Measurements from ENCODE around the gene OSTF1. TPM values are rescaled to one million over a fixed set of nuclear protein-coding genes. Genes with fewer than 3 reads are reported as not detected.

OSTF1 gene
- total RNA-seq, 1 donor from 2014 or later: 25.1 TPM

DNA sequence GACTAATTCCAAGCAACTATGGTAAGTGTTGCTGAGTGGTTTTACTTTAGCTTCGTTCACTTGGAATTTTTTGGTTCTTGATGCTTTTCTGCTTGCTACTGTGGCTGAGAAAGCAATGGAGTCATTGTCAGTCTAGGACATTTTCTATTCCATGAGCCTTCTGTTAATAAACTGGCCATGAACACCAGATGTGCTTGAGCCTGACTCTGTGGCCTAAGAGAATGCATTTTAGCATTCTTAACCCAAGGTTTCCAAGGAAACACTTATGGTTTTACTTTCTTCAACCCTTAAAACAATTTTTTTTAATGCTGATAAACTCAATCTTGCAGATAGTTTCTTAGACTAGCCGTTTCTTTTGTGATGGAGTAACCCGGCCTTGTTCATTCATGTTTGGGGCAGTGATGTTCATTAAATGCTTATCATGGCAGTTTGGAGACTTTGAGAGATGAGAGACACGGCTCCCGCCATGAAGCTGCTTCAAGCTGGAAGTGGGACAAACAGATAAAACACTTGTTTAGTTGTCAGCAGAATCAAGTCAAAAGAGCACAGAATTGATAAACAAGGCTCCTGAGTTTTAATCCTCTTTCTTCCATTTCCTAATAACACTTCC is 42.4 kb downstream of the OSTF1 start:
- no peak overlapping the region for H3K4me3 ChIP-seq
- TF ChIP-seq, protein P1, sequence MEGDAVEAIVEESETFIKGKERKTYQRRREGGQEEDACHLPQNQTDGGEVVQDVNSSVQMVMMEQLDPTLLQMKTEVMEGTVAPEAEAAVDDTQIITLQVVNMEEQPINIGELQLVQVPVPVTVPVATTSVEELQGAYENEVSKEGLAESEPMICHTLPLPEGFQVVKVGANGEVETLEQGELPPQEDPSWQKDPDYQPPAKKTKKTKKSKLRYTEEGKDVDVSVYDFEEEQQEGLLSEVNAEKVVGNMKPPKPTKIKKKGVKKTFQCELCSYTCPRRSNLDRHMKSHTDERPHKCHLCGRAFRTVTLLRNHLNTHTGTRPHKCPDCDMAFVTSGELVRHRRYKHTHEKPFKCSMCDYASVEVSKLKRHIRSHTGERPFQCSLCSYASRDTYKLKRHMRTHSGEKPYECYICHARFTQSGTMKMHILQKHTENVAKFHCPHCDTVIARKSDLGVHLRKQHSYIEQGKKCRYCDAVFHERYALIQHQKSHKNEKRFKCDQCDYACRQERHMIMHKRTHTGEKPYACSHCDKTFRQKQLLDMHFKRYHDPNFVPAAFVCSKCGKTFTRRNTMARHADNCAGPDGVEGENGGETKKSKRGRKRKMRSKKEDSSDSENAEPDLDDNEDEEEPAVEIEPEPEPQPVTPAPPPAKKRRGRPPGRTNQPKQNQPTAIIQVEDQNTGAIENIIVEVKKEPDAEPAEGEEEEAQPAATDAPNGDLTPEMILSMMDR (IDR thresholded peaks at IDR 0.05): no peak
- H3K4me1 ChIP-seq: no peaks in the 10 kb centered on the region
- intact Hi-C loops (cut with DNase I): no loop called here
- H3K27me3 ChIP-seq: no peaks in the 10 kb centered on the region
- peaks cover 15 to 33% of the 10 kb centered on the region in 2 donors for H3K36me3 ChIP-seq
- DNase-seq (ENCODE audit: low spot score in 2 of 2): no peak
- H3K27ac ChIP-seq: no peak overlapping the region
- H3K9me3 ChIP-seq: no peaks in the 10 kb centered on the region

DNA sequence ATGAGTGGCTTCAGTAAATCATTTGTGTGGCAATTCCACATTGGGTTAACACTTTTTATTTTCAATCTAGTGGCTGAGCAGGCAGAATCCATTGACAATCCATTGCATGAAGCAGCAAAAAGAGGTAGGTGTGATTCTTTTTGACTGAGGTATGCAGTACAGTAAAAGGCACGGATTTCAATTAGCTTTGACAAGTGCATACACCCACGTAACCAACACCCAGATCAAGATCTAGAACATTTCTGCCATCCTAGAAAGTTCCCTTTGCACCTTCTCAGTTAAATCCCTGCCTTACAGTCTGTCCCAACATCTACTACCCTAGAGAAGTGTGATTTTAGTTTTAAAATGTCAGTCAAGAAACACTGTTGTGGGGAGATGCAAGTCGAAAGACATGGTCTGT is 43.4 kb downstream of the OSTF1 start:
- intact Hi-C loops (cut with DNase I): no loop called here
- no peak for DNase-seq (ENCODE audit: low spot score in 2 of 2)
- Histone ChIP-seq H3K4me3 (no peak overlapping the region), H3K27me3 (no peaks in the 10 kb centered on the region), H3K27ac (no peak overlapping the region), H3K36me3 (peaks cover 20 to 36% of the 10 kb centered on the region in 2 donors), H3K4me1 (no peaks in the 10 kb centered on the region), H3K9me3 (no peaks in the 10 kb centered on the region)
- TF ChIP-seq, protein P1 (IDR thresholded peaks at IDR 0.05): no peak

DNA sequence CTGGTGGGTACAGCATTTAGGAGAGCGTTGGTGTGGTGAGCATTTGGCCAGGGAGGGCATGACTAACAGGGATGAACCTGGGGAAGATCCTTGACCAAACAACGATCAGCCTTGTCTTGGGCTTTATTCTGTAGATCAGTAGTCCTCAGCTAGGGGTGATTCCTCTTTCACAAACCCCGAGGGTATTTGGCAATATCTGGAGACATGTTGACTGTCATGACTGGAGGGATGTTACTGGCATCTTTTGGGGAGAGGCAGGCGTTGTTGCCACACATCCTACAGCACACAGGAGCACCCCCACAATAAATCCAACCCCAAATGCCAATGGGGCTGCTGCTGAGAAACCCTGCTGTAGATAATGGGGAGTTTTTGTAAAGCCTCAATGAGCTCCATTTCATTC is 43.9 kb downstream of the OSTF1 start:
- H3K27ac ChIP-seq: no peak overlapping the region
- intact Hi-C loops (cut with DNase I): no loop called here
- no peak for DNase-seq (ENCODE audit: low spot score in 2 of 2)
- TF ChIP-seq, protein P1 (IDR thresholded peaks at IDR 0.05): no peak
- no peaks in the 10 kb centered on the region for H3K9me3 ChIP-seq
- H3K4me1 ChIP-seq: no peaks in the 10 kb centered on the region
- peaks cover 25 to 41% of the 10 kb centered on the region in 2 donors for H3K36me3 ChIP-seq
- H3K27me3 ChIP-seq: no peaks in the 10 kb centered on the region
- no peak overlapping the region for H3K4me3 ChIP-seq

DNA sequence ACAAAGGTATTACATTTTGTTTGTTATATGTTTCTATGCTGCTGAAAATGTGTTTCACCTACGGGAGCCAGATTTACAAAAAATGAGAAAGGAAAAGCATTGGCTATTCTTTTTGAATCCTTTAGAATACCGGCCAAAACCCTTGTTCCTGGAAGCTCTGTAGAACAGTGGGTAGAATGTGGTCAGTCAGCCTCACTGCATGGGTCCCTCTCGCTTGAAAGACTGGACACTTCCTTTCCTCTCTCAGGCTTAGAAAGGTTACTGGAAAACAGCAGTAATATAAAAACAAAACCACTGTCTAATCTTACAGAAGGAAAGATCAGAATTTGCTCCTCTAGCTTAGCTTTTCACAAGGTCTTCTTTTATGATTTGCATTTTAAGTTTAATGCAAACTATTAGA is 45.1 kb downstream of the OSTF1 start:
- no peaks in the 10 kb centered on the region for H3K4me1 ChIP-seq
- DNase-seq (ENCODE audit: low spot score in 2 of 2): no peak
- TF ChIP-seq, protein P1 (IDR thresholded peaks at IDR 0.05): no peak
- no peaks in the 10 kb centered on the region for H3K9me3 ChIP-seq
- H3K4me3 ChIP-seq: no peak overlapping the region
- H3K27ac ChIP-seq: no peak overlapping the region
- peaks cover 29 to 53% of the 10 kb centered on the region in 2 donors for H3K36me3 ChIP-seq
- intact Hi-C loops (cut with DNase I): no loop called here
- no peaks in the 10 kb centered on the region for H3K27me3 ChIP-seq

DNA sequence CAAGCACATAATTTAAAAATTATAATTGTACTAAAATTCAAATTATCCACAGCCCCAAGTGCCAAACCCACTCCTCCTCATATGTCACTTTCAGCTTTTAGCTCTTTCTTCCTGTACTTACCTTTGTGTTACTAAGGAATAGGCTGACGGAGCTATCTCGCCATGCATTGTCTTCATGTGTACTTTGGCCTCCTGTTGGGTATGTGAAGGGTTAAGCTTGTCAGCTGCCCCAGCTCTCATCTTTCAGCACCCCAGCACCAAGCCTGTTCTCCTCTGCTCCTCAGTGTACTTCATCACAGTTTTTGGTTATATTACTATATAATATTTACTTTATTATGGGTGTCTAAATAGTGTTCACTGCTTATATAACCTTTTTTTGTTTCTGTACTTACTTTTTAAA is 46.2 kb downstream of the OSTF1 start:
- no peaks in the 10 kb centered on the region for H3K9me3 ChIP-seq
- H3K4me3 ChIP-seq: no peak overlapping the region
- intact Hi-C loops (cut with DNase I): no loop called here
- TF ChIP-seq, protein P1 (IDR thresholded peaks at IDR 0.05): no peak
- no peaks in the 10 kb centered on the region for H3K4me1 ChIP-seq
- DNase-seq (ENCODE audit: low spot score in 2 of 2): no peak
- peaks cover 26 to 52% of the 10 kb centered on the region in 2 donors for H3K36me3 ChIP-seq
- H3K27me3 ChIP-seq: no peaks in the 10 kb centered on the region
- H3K27ac ChIP-seq: no peak overlapping the region
